HK-2 (cell line): ENCODE results near the gene IL1B.

ENCODE experiments used
- DNase-seq: peaks from one replicate; pipeline ENCODE4 v3.0.0-alpha.2; 2018; ENCODE audit not compliant: unreplicated experiment

Gene IL1B

GRCh38 chr2:112805542-112805941 is 31.0 kb downstream of the IL1B start:
- DNase-seq, result no peak

- no peak for DNase-seq
Measured at GRCh38 chr2:112803691-112804521, 32.7 kb downstream of the IL1B start.

DNA sequence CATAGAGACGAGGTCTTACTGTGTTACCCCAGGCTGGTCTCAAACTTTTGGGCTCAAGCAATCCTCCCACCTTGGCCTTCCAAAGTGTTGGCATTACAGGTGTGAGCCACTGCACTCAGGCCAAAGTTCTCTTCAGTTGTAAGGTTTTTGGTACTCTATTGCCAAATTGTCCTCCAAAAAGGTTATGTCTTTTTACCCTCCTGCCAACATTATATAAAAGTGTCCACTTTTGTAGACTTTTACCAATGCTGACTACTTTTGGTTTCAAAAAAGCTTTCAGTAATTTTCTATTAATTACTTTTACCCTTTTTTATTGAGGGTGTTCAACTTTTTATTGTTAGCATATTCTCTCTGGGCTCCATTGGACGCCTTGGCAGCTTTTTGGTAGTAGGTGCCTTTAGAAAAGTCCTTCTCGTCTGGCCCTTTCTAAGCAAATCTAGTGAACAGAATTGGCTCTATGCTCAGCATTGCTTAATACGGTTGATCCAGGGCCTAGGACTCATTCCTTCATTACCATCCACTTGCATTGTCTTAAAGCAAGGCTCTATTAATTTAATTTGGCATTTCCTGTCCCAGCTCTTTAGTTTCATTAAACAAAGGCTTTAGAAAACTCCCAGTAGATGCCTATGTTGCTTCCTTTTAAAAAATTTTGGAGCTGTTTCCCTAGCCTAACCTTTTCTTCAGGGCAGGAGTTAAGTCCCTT is 35.5 kb downstream of the IL1B start:
- DNase-seq, result no peak

DNA sequence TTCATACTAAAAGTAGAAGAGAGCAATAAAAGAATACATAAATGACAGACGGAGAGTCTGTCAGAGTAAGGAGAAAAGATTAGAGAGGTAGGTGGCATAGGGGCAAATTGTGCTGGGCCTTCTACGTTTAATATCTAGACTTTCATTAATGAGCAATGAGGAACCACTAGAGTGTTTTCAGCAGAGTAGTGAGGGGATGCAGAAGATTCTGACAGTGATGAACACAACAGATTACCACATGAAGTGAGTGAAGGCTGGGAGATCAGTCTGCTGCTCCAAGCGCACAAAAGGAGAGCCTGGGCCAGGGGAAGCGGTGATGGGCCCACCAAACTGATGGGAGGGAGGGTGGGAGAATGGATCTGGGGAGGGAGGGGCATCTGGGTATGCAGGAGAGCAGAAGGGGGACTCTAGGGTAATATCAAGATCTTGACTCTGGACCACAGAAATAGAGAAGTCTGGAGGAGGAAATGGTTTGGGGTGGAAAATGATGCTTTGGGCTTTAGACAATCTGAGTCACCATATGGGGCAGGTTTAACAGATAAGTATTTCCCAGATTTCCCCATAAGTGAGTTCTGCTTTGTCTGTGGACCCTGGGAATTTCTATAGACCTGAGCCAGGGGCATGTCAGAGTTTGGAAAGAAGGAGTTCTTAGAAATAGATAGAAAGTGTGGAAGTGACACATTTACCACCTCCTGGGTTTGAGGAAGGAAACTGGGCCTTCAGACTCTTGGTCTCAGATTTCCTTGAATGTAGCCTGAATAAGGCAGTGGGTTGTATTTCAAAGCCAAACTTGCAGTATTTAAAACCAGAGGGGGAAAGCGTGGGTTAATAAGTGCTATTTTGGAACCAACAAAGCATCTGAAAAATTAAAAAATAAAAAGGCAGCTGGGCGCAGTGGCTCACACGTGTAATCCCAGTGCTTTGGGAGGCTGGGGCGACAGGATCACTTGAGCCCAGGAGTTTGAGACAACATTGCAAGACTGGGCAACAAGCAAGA is 37.3 kb downstream of the IL1B start:
- DNase-seq, result no peak

GRCh38 chr2:112796486-112796885 is 40.1 kb downstream of the IL1B start:
- no peak for DNase-seq

- no peak for DNase-seq
Measured at GRCh38 chr2:112795774-112796173, 40.8 kb downstream of the IL1B start.

DNA sequence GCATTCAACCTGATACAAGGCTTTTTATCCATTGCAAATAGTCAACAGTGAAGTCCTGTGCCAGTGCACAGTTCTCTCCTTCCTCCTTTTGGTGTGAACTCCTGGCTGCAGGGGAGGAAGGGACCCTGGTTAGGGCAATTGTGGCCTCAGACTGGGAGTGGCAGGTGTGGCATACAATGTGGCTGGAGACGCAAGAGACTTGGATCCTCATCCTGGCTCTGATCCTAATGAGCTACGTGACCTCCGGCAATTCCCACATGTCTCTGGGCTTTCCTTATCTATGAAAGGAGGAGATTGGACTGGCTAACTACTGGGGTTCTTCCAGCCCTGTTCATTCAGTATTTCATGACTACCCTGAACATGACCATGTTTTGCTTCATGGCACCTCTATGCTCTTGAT is 41.7 kb downstream of the IL1B start:
- no peak for DNase-seq

- no peak for DNase-seq
Measured at GRCh38 chr2:112794131-112794733, 42.3 kb downstream of the IL1B start.

DNA sequence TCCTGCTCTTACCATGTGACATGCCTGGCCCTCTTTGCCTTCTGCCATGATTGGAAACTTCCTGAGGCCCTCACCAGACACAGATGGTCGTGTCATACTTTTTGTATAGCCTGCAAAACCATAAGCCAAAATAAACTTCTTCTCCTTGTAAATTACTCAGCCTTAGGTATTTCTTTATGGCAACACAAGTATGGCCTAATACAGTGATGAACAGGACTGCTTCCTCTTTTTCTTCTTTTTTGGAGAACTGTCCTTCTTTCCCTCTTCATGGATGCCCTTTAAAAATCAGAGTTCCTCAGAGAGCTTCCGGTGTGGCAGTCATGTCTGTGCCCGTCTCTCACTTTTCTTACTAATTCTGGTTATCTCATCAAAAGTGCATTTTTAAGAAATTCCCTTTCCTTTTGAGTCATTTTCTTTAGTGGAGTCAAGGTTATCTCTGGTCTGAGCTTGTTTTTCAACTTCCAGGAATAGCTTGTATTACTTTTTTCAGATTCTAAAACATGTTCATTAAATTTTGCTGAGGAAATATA is 43.1 kb downstream of the IL1B start:
- no peak for DNase-seq

DNA sequence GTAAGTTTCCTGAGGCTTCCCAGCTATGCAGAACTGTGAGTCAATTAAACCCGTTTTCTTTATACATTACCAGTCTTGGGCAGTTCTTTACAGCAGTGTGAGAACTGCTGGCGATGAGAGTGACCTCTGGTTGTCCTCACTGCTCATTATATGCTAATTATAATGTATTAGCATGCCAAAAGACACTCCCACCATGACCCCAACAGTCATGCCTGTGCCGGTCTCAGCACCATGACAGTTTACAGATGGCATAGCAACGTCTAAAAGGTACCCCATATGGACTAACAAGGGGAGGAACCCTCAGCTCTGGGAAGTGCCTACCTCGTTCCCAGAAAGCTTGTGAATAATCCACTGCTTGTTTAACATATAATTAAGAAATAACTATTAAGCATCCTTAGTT is 44.2 kb downstream of the IL1B start:
- DNase-seq, result no peak

GRCh38 chr2:112791693-112792230 is 44.8 kb downstream of the IL1B start:
- no peak for DNase-seq

- DNase-seq, result no peak
Measured at GRCh38 chr2:112791019-112791418, 45.6 kb downstream of the IL1B start.

- DNase-seq, result no peak
Measured at GRCh38 chr2:112790305-112790704, 46.3 kb downstream of the IL1B start.

DNA sequence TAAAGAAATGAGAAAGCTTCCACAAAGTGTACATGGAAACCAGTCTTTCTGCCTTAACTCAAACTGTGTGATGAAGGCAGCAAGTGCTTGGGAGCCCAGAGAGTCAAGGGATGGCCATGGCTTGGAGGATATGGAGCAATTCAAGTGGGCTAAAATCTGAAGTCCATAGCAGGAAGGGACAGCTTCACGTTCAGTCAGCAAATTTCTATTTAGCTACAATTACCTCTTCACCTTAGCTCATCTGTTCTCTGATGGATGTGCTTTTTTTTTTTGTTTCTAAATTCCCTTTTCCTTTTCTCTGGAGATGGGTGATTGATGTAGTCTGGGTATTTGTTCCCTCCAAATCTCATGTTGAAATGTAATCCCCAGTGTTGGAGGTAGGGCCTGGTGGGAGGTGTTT is 47.4 kb downstream of the IL1B start:
- DNase-seq, result no peak

- no peak for DNase-seq
Measured at GRCh38 chr2:112788653-112789052, 47.9 kb downstream of the IL1B start.

DNA sequence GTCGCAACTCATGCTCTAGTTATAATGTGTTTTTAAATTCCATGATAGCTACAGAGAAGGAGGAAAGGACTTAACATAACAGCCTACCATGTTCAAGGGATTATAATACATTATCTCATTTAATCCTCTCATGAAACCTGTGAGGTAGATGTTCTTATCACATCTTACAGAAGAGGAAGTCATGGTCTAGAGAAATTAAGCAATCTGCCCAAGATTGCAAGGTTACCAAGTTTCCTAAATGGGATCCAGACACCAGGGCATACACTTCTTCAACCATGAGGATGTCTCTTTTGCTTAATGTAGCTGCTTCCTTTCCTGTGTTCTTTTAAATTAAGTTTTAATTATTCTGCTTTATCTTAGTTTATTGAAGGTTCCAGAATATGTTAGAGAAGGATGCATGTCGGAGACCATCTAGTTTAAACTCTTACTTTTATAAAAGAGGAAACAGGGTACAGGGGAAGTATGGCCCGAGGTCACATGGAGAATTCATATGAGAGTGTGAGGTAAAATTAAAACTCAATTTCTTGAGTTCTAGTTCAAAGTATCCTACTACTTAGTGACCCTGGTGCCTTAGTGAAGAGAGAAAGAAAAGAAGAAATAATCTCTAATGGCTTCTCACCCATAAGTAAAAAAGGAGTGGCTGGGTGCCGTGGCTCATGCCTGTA is 48.7 kb downstream of the IL1B start:
- no peak for DNase-seq

DNA sequence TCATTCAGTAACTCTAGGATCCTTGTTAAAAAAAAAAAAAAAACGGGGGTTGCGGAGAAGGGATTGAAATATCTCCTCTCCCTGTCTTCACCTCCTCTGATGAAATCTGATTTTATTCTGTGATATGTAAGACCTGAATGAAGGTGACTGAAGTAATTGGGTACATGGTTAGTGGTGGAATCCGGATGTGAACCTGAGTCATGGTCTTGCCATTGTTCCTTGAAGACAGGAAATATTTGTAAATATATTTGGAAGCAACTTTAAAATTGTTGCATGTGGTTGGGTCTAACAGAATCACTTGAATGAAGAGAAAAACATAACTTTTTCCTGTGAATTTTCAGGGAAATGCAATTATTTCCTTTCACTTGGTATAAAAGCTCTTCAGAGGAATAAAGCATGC is 49.3 kb downstream of the IL1B start:
- no peak for DNase-seq

DNA sequence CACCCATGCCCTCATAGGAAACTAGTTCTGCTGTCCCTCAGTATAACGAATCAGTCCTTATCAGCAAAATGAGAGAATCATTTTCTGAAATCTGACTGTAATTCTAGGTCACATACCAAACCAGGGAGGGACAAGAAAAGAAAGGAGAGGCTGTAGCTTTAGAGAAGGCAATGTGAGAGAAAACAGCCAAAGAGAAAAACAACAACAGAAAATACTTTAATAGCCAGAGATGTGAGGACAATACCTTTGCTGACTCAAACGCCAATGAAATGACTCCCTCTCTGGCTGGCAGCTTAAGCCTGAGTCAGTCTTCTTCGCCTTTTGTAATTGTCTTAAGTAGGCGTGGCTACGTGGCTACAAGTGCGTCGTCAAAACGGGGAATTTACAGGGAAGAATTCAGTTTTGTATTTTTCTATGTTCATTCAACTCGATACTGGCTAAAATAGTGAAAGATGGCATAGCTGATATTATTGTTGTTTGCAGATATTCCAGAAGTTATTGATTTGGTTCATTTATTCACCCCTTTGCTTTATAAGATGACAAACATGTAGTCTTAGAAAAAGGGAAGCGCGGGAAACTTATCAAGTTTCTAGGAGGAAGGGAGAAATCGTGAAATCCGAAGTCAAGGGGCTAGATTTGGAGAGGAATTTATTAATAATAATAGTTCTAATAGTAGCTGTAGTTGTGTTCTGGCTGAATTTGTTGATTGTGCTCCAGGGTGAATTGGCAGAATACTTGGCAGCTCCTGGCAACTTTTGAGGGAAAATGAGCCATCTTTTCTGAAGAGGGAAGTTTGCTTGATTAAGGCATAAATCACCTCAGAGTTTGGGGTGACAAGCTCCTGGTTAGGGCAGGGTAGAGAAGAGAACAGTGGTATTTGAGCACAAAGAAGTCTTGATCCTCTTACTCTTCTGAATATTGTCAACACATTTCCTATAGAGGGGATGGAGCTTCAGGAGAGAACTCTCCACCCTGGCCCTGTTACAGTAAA is 52.1 kb downstream of the IL1B start, which contains the start of gene IL1A:
IL1A (minus strand) TSS at position 295 of the 991 bp plus-strand sequence. CDS start 723 bp downstream, outside the sequence.
- no peak for DNase-seq

GRCh38 chr2:112783187-112783714 is 53.3 kb downstream of the IL1B start:
- no peak for DNase-seq
